GM12878 (cell line): ENCODE measurements around the gene DENND4C. TPM values are rescaled to one million over a fixed set of nuclear protein-coding genes. Genes with fewer than 3 reads are reported as not detected.

ENCODE experiments used
- ATAC-seq: fragments of 200-7000 bp; cut with Tn5 transposase; 3 replicates; pipeline ENCODE4 v1.9.1; 2020; ENCODE audit warnings: mild to moderate bottlenecking, moderate library complexity
- BruUV-seq: library from RNA; stranded (reverse); fragments of 400-500 nt; replicated peaks from 2 replicates; lab custom pipeline; 2021; lab: Mats Ljungman, UMichigan
- CTCF ChIA-PET: fragments of 300-600 bp; sonication (Branson Sonifier 250); formaldehyde crosslinking; extraction: SDS; loops from one replicate; lab custom pipeline; 2021; ENCODE audit warnings: inconsistent platforms; lab: Yijun Ruan, JAX
- POLR2A ChIA-PET: fragments of 350-600 bp; formaldehyde crosslinking; extraction: SDS; loops from one replicate; lab custom pipeline; 2021; ENCODE audit warnings: inconsistent platforms; lab: Charles Lee
- RAD21 ChIA-PET: fragments of 300-600 bp; sonication (Branson Sonifier 250); formaldehyde crosslinking; loops from one replicate; lab custom pipeline; 2023; ENCODE audit warnings: antibody characterized with exemption; ENCODE audit not compliant: unreplicated experiment; lab: Charles Lee
- SMC1A ChIA-PET: fragments of 300-600 bp; sonication (Branson Sonifier 250); formaldehyde crosslinking; loops from one replicate; lab custom pipeline; 2023; ENCODE audit not compliant: unreplicated experiment, uncharacterized antibody; lab: Charles Lee
- DNase-seq: peaks from one replicate; pipeline ENCODE4 v3.0.0-alpha.2; 2011; ENCODE audit warnings: low read depth, low spot score
- FAIRE-seq: peaks from 3 replicates; lab custom pipeline; 2011; peaks lifted over from hg19 to GRCh38; lab: Jason Lieb, UNC
- H2AFZ ChIP-seq: 2 replicates; pipeline ENCODE4 v1.6.0; 2011; ENCODE audit warnings: low read depth, low read length, control low read depth; ENCODE audit not compliant: control insufficient read depth
- H3K27ac ChIP-seq: 2 replicates; pipeline ENCODE4 v1.5.1; 2011; ENCODE audit warnings: control low read depth; ENCODE audit not compliant: control insufficient read depth, insufficient read depth
- H3K27me3 ChIP-seq, 2 experiments: replicated peaks in 1 of 2; 2 replicates each; pipeline versions ENCODE4 v1.6.0 to v1.6.1; 2011; ENCODE audit warnings: low read length in 1 of 2; ENCODE audit not compliant: control insufficient read depth in 2 of 2, insufficient read depth in 2 of 2
- H3K36me3 ChIP-seq, 2 experiments: 2 replicates each; pipeline ENCODE4 v1.5.1; 2011; ENCODE audit warnings: low read length in 1 of 2; ENCODE audit not compliant: control insufficient read depth in 2 of 2, insufficient read depth in 2 of 2
- H3K4me1 ChIP-seq: 2 replicates; pipeline ENCODE4 v1.6.1; 2011; ENCODE audit warnings: mild to moderate bottlenecking, low read length, moderate library complexity, mixed read lengths; ENCODE audit not compliant: control insufficient read depth, insufficient read depth
- H3K4me2 ChIP-seq: 2 replicates; pipeline ENCODE4 v1.6.0; 2011; ENCODE audit warnings: control low read depth; ENCODE audit not compliant: control insufficient read depth, insufficient read depth
- H3K4me3 ChIP-seq: fragments of 200-600 bp; sonication (generic); 2 replicates; pipeline ENCODE4 v1.5.1; 2016
- H3K79me2 ChIP-seq: 2 replicates; pipeline ENCODE4 v1.6.0; 2011; ENCODE audit warnings: low read length; ENCODE audit not compliant: control insufficient read depth, insufficient read depth
- H3K9ac ChIP-seq: 2 replicates; pipeline ENCODE4 v1.8.0; 2011; ENCODE audit warnings: low read length, control low read depth, mixed read lengths; ENCODE audit not compliant: control insufficient read depth, insufficient read depth
- H3K9me3 ChIP-seq: replicated peaks from 3 replicates; pipeline ENCODE4 v1.5.1; 2011; ENCODE audit warnings: mild to moderate bottlenecking, low read length; ENCODE audit not compliant: control insufficient read depth, insufficient read depth
- H4K20me1 ChIP-seq: 2 replicates; pipeline ENCODE4 v1.6.0; 2011; ENCODE audit not compliant: control insufficient read depth, insufficient read depth
- CUX1 ChIP-seq: IDR thresholded peaks from 2 replicates; pipeline ENCODE4 v1.6.1; 2012; ENCODE audit warnings: improper control_type of control experiment, low read depth, low read length; ENCODE audit not compliant: insufficient replicate concordance
- SRF ChIP-seq, 2 experiments: IDR thresholded peaks; 2 replicates each; pipeline ENCODE4 v1.6.1; 2011; ENCODE audit warnings: low read depth in 2 of 2, low read length in 2 of 2, mild to moderate bottlenecking in 1 of 2, moderate library complexity in 1 of 2
- ZNF274 ChIP-seq: IDR thresholded peaks from one replicate; pipeline ENCODE4 v1.8.0; 2011; ENCODE audit not compliant: insufficient read length, insufficient read depth
- whole genome bisulfite sequencing: methylation state at CpG from one replicate; pipeline ENCODE4 v1.1.6; 2016; ENCODE audit warnings: low lambda C conversion rate; ENCODE audit not compliant: insufficient replicate concordance, insufficient coverage; ENCODE audit errors: missing lambda C conversion rate; 5-methylcytosine and 5-hydroxymethylcytosine counted together
- in situ Hi-C: fragments of 300-500 bp; cut with MboI; formaldehyde crosslinking; loops from 9 replicates; pipeline ENCODE4 v1.14.3; 2018; ENCODE audit warnings: mixed read lengths
- intact Hi-C: fragments of 100-400 bp; cut with micrococcal nuclease; formaldehyde crosslinking; loops from one replicate; pipeline ENCODE4 v1.14.2; 2022; ENCODE audit not compliant: unreplicated experiment
- polyA plus RNA-seq, 11 experiments: library from polyadenylated mRNA; depleted of rRNA in 4 of 11; unstranded in 6 of 11; stranded (reverse) in 5 of 11; fragments of >200 nt; fragmentation: Nextera tagmentation in 4 of 11; fragmentation: Illumina TruSeq in 1 of 11; extraction: Ambion mirVana in 4 of 11; extraction: Trizol in 1 of 11; gene quantifications; 1 replicate in 1 of 11; 2 replicates in 10 of 11; pipeline versions ENCODE4 v1.2.1 to v1.2.3, GENCODE V29; 2011 to 2016; ENCODE audit warnings: inconsistent platforms in 2 of 11, missing spikeins in 2 of 11, low read depth in 1 of 11
- total RNA-seq, 4 experiments: library from RNA; depleted of rRNA in 3 of 4; stranded (reverse); fragments of >200 nt in 3 of 4; fragmentation: Illumina TruSeq in 1 of 4; extraction: Trizol in 1 of 4; gene quantifications; 2 replicates each; pipeline versions ENCODE4 v1.2.1 to v1.2.3, GENCODE V29; 2013 to 2021

DENND4C gene
- total and polyA plus RNA-seq, 10 of the 15 experiments (the other 5 are each of a cell fraction or from before 2014, with no cell fraction given) = 8.2 to 49.3 (median 24.7) TPM

GRCh38 chr9:19192202-19193028 is 38.1 kb upstream of the DENND4C start:
- WGBS = 38% methylated on average over 1 of the region's 1 CpG
- Histone ChIP-seq H2AFZ (no peak overlapping the region), H3K27me3 (no peaks in the 10 kb centered on the region), H3K4me3 (no peak overlapping the region), H3K9me3 (no peaks in the 10 kb centered on the region), H3K36me3 (no peaks in the 10 kb centered on the region), H4K20me1 (no peaks in the 10 kb centered on the region), H3K4me2 (no peak overlapping the region), H3K9ac (no peak overlapping the region), H3K79me2 (no peaks in the 10 kb centered on the region), H3K27ac (no peak overlapping the region), H3K4me1 (no peaks in the 10 kb centered on the region)
- BruUV-seq = no TSS peak
- in situ Hi-C loops = no loop called here
- CTCF ChIA-PET = no interaction called here
- intact Hi-C loops = no loop called here
- ATAC-seq (no peak), DNase-seq (no peak), FAIRE-seq (no peak)
- RAD21 ChIA-PET = no interaction called here
- TF ChIP-seq SRF (IDR thresholded peaks at IDR 0.05; ENCODE audit: low read depth in 2 of 2, low read length in 2 of 2) = no peak
- no peak for TF ChIP-seq ZNF274
- TF ChIP-seq CUX1 = no peak
- POLR2A ChIA-PET = no interaction called here
- SMC1A ChIA-PET = no interaction called here
